HepG2 (cell line): Measurements from ENCODE around the gene GPX5. TPM values are rescaled to one million over a fixed set of nuclear protein-coding genes. Genes with fewer than 3 reads are reported as not detected.

Experiments used
- ATAC-seq: fragments of 200-7000 bp; cut with Tn5 transposase; 3 replicates; pipeline ENCODE4 v1.9.1; 2020; ENCODE audit warnings: mild to moderate bottlenecking, moderate library complexity
- BruUV-seq: library from RNA; stranded (reverse); fragments of 400-500 nt; replicated peaks from 2 replicates; lab custom pipeline; 2021; lab: Mats Ljungman, UMichigan
- CTCF ChIA-PET: fragments of 300-600 bp; formaldehyde crosslinking; extraction: SDS; loops from one replicate; lab custom pipeline; 2021; ENCODE audit warnings: low total read pairs, inconsistent platforms, low intra/inter-chr PET ratio; lab: Yijun Ruan, JAX
- POLR2A ChIA-PET: fragments of 350-600 bp; sonication (Branson Sonifier 250); formaldehyde crosslinking; loops from one replicate; lab custom pipeline; 2020; ENCODE audit warnings: antibody characterized with exemption, inconsistent platforms; lab: Yijun Ruan, JAX
- DNase-seq: peaks from one replicate; pipeline ENCODE4 v3.0.0-alpha.2; 2015; ENCODE audit warnings: low spot score
- FAIRE-seq: peaks from 3 replicates; lab custom pipeline; 2011; peaks lifted over from hg19 to GRCh38; lab: Jason Lieb, UNC
- H2AFZ ChIP-seq: one replicate; pipeline ENCODE4 v1.6.1; 2011; ENCODE audit warnings: low read length, inconsistent platforms
- H3K27ac ChIP-seq: fragments of 300-600 bp; 3 replicates; pipeline ENCODE4 v1.8.0; 2011; ENCODE audit warnings: mixed run types, mild to moderate bottlenecking, mixed read lengths, low read length, inconsistent platforms; ENCODE audit not compliant: insufficient read depth; ENCODE audit errors: extremely low read length
- H3K27me3 ChIP-seq, 2 experiments: fragments of 200-600 bp in 1 of 2; 2 replicates in 1 of 2; 3 replicates in 1 of 2; pipeline versions ENCODE4 v1.6.0 to v1.8.0; 2011; ENCODE audit warnings: low read length in 2 of 2, mild to moderate bottlenecking in 2 of 2, moderate library complexity in 2 of 2, inconsistent platforms in 1 of 2; ENCODE audit not compliant: insufficient read depth in 2 of 2, control insufficient read depth in 1 of 2
- H3K36me3 ChIP-seq, 2 experiments: fragments of 200-600 bp in 1 of 2; replicated peaks in 1 of 2; 2 replicates in 1 of 2; 3 replicates in 1 of 2; pipeline versions ENCODE4 v1.5.1 to v1.8.0; 2011; ENCODE audit warnings: low read length in 2 of 2, inconsistent platforms in 1 of 2; ENCODE audit not compliant: insufficient read depth in 2 of 2, control insufficient read depth in 1 of 2
- H3K4me1 ChIP-seq: 2 replicates; pipeline ENCODE4 v1.5.1; 2012; ENCODE audit warnings: low read length, inconsistent platforms; ENCODE audit not compliant: insufficient read depth
- H3K4me2 ChIP-seq: 2 replicates; pipeline ENCODE4 v1.6.0; 2011; ENCODE audit warnings: low read depth, low read length, inconsistent platforms
- H3K4me3 ChIP-seq, 3 experiments: fragments of 200-600 bp in 1 of 3; sonication (generic), shearing (Covaris generic) in 1 of 3; replicated peaks in 1 of 3; 2 replicates each; pipeline ENCODE4 v1.5.1; 2011 to 2016; ENCODE audit warnings: low read length in 3 of 3, inconsistent platforms in 2 of 3, low read depth in 2 of 3, mild to moderate bottlenecking in 2 of 3, control low read depth in 1 of 3, mixed read lengths in 1 of 3; ENCODE audit not compliant: insufficient read depth in 1 of 3
- H3K79me2 ChIP-seq: one replicate; pipeline ENCODE4 v1.6.1; 2011; ENCODE audit warnings: low read length, inconsistent platforms; ENCODE audit not compliant: insufficient read depth
- H3K9ac ChIP-seq: 2 replicates; pipeline ENCODE4 v1.6.0; 2011; ENCODE audit warnings: mild to moderate bottlenecking, low read depth, low read length, inconsistent platforms; ENCODE audit not compliant: insufficient read depth
- H3K9me3 ChIP-seq: 2 replicates; pipeline ENCODE4 v1.5.1; 2012; ENCODE audit warnings: mild to moderate bottlenecking, low read length
- H4K20me1 ChIP-seq: 2 replicates; pipeline ENCODE4 v1.6.0; 2011; ENCODE audit warnings: inconsistent platforms, mild to moderate bottlenecking, low read length, moderate library complexity; ENCODE audit not compliant: insufficient read depth
- AKAP8 ChIP-seq: sonication (generic); formaldehyde crosslinking; IDR thresholded peaks from 2 replicates; pipeline ENCODE4 v1.5.1; 2020; ENCODE audit warnings: mild to moderate bottlenecking, missing genetic modification reagents
- ARID3A ChIP-seq: IDR thresholded peaks from 2 replicates; pipeline ENCODE4 v1.6.1; 2012; ENCODE audit warnings: low read depth, low read length, improper control_type of control experiment
- BATF2 ChIP-seq: sonication (generic); formaldehyde crosslinking; IDR thresholded peaks from 2 replicates; pipeline ENCODE4 v1.8.0; 2022; ENCODE audit warnings: mild to moderate bottlenecking, missing genetic modification reagents, moderate library complexity
- FOXP4 ChIP-seq: sonication (generic); formaldehyde crosslinking; IDR thresholded peaks from 2 replicates; pipeline ENCODE4 v1.4.0; 2020; ENCODE audit warnings: missing genetic modification reagents
- GLMP ChIP-seq: sonication (generic); formaldehyde crosslinking; IDR thresholded peaks from 2 replicates; pipeline ENCODE4 v1.9.0; 2021; ENCODE audit warnings: missing genetic modification reagents, mild to moderate bottlenecking, borderline replicate concordance
- HNRNPK ChIP-seq: fragments of 200-400 bp; formaldehyde crosslinking; IDR thresholded peaks from 2 replicates; pipeline ENCODE4 v1.6.1; 2018; ENCODE audit warnings: low read length, low read depth, moderate library complexity, mild to moderate bottlenecking; ENCODE audit not compliant: poor library complexity, severe bottlenecking
- IKZF4 ChIP-seq: sonication (generic); formaldehyde crosslinking; IDR thresholded peaks from 2 replicates; pipeline ENCODE4 v1.5.1; 2020; ENCODE audit warnings: borderline replicate concordance, mild to moderate bottlenecking, low read depth, missing genetic modification reagents; ENCODE audit errors: not compliant biosample characterization
- PAF1 ChIP-seq: IDR thresholded peaks from 2 replicates; pipeline ENCODE4 v1.6.1; 2016; ENCODE audit warnings: missing genetic modification reagents, missing compliant biosample characterization
- SMC3 ChIP-seq: IDR thresholded peaks from 2 replicates; pipeline ENCODE4 v1.6.1; 2011; ENCODE audit warnings: low read length, improper control_type of control experiment
- SP1 ChIP-seq, 2 experiments: fragments of 450-650 bp in 1 of 2; sonication (generic) in 1 of 2; formaldehyde crosslinking in 1 of 2; IDR thresholded peaks; 2 replicates each; pipeline versions ENCODE4 v1.4.0 to v1.6.1; 2016 to 2020; ENCODE audit warnings: missing genetic modification reagents in 1 of 2
- STAG1 ChIP-seq: sonication (generic); formaldehyde crosslinking; IDR thresholded peaks from 2 replicates; pipeline ENCODE4 v1.4.0; 2020; ENCODE audit warnings: missing genetic modification reagents
- USF2 ChIP-seq, 2 experiments: sonication (generic) in 1 of 2; formaldehyde crosslinking in 1 of 2; IDR thresholded peaks; 2 replicates each; pipeline versions ENCODE4 v1.5.1 to v1.6.1; 2011 to 2020; ENCODE audit warnings: borderline replicate concordance in 1 of 2, low read depth in 1 of 2, low read length in 1 of 2, mild to moderate bottlenecking in 1 of 2, missing genetic modification reagents in 1 of 2, moderate library complexity in 1 of 2
- ZFP90 ChIP-seq: sonication (generic); formaldehyde crosslinking; IDR thresholded peaks from 2 replicates; pipeline ENCODE4 v1.8.0; 2022; ENCODE audit warnings: missing genetic modification reagents, mild to moderate bottlenecking, inconsistent platforms, borderline replicate concordance
- ZNF33A ChIP-seq: sonication (generic); formaldehyde crosslinking; IDR thresholded peaks from 2 replicates; pipeline ENCODE4 v1.5.1; 2020; ENCODE audit warnings: missing genetic modification reagents, mild to moderate bottlenecking, moderate library complexity, borderline replicate concordance
- ZNF713 ChIP-seq: sonication (generic); formaldehyde crosslinking; IDR thresholded peaks from 2 replicates; pipeline ENCODE4 v1.4.0; 2020; ENCODE audit warnings: mild to moderate bottlenecking, missing genetic modification reagents
- ZNF737 ChIP-seq: sonication (generic); formaldehyde crosslinking; IDR thresholded peaks from 2 replicates; pipeline ENCODE4 v1.5.0; 2020; ENCODE audit warnings: missing genetic modification reagents, mild to moderate bottlenecking, borderline replicate concordance
- ZNF768 ChIP-seq: sonication (generic); formaldehyde crosslinking; IDR thresholded peaks from 2 replicates; pipeline ENCODE4 v1.4.0; 2020; ENCODE audit warnings: missing genetic modification reagents
- in situ Hi-C: cut with HindIII; loops from 2 replicates; pipeline ENCODE4 v1.10.0; 2017; ENCODE audit warnings: low pct_unique_long_range_greater_than_20kb; ENCODE audit not compliant: extremely low pct_ligation_motif_present
- intact Hi-C: fragments of 100-400 bp; cut with micrococcal nuclease; formaldehyde crosslinking; loops from one replicate; pipeline ENCODE4 v1.10.0; 2022; ENCODE audit not compliant: unreplicated experiment
- polyA plus RNA-seq, 8 experiments: library from polyadenylated mRNA; depleted of rRNA in 3 of 8; stranded (reverse) in 7 of 8; unstranded in 1 of 8; fragments of >200 nt; fragmentation: Illumina TruSeq in 4 of 8; extraction: Trizol in 4 of 8; gene quantifications; 2 replicates each; pipeline versions ENCODE4 v1.2.1 to v1.2.3, GENCODE V29; 2011 to 2016; ENCODE audit warnings: low read depth in 4 of 8, missing spikeins in 1 of 8, mixed read lengths in 1 of 8; ENCODE audit not compliant: insufficient read depth in 1 of 8
- total RNA-seq, 5 experiments: library from RNA; depleted of rRNA; stranded (reverse); fragments of >200 nt; fragmentation: Illumina TruSeq; extraction: Trizol; gene quantifications; 2 replicates each; pipeline ENCODE4 v1.2.3, GENCODE V29; 2016; ENCODE audit warnings: low read depth in 1 of 5

The GPX5 gene
- total and polyA plus RNA-seq, 2 of the 13 experiments (the other 11 are each of a cell fraction or from before 2014, with no cell fraction given): not detected

- H3K9ac ChIP-seq: no peak overlapping the region
- H3K9me3 ChIP-seq: no peaks in the 10 kb centered on the region
- DNase-seq (no peak), FAIRE-seq (no peak), ATAC-seq (no peak)
- ChIA-PET CTCF (no interaction called here), POLR2A (no interaction called here)
- no peak overlapping the region for H3K4me2 ChIP-seq
- H3K4me3 ChIP-seq: no peak overlapping the region
- H3K27me3 ChIP-seq: no peaks in the 10 kb centered on the region
- no peaks in the 10 kb centered on the region for H4K20me1 ChIP-seq
- H2AFZ ChIP-seq: no peak overlapping the region
- in situ Hi-C loops (no loop called here), intact Hi-C loops (no loop called here)
- peaks cover 0 to 7% of the 10 kb centered on the region in 2 experiments; a peak in 3 of 5 replicates for H3K36me3 ChIP-seq
- peaks cover 11% of the 10 kb centered on the region for H3K4me1 ChIP-seq
- no peaks in the 10 kb centered on the region for H3K79me2 ChIP-seq
- no TSS peak for BruUV-seq
- H3K27ac ChIP-seq: no peak overlapping the region
- TF ChIP-seq ARID3A: peak; percentile 52; the same call in 1 of the 2 replicates
- TF ChIP-seq PAF1: no peak
- no peak for TF ChIP-seq ZNF768 (CRISPR knock-in tag)
- TF ChIP-seq HNRNPK: peak; percentile 80
- peak; percentile 43 for TF ChIP-seq STAG1 (CRISPR knock-in tag)
- no peak for TF ChIP-seq FOXP4
- TF ChIP-seq ZFP90 (CRISPR knock-in tag): no peak
- no peak for TF ChIP-seq AKAP8
- no peak for TF ChIP-seq USF2 (IDR thresholded peaks at IDR 0.05; ENCODE audit: low read depth, low read length)
- no peak for TF ChIP-seq USF2 (CRISPR knock-in tag; IDR thresholded peaks at IDR 0.05; ENCODE audit: borderline replicate concordance)
- no peak for TF ChIP-seq GLMP (CRISPR knock-in tag)
- no peak for TF ChIP-seq SP1 (IDR thresholded peaks at IDR 0.05)
- no peak for TF ChIP-seq SP1 (CRISPR knock-in tag; IDR thresholded peaks at IDR 0.05)
- no peak for TF ChIP-seq ZNF713 (CRISPR knock-in tag)
- TF ChIP-seq BATF2 (CRISPR knock-in tag): no peak
- no peak for TF ChIP-seq IKZF4 (CRISPR knock-in tag)
- no peak for TF ChIP-seq ZNF737 (CRISPR knock-in tag)
- no peak for TF ChIP-seq ZNF33A
- TF ChIP-seq SMC3: peak; percentile 22; the same call in 1 of the 2 replicates
Observed at GRCh38 chr6:28580475-28580874, 54.8 kb downstream of the GPX5 start.
